ENCODE results near the gene XRRA1.

The XRRA1 gene

GRCh38 chr11:74824285-74824982 lies 124.5 kb downstream of the XRRA1 start:
- no peak for DNase-seq

- DNase-seq = no peak
Measured at GRCh38 chr11:74822170-74822569, 126.7 kb downstream of the XRRA1 start.

GRCh38 chr11:74820763-74821162 lies 128.1 kb downstream of the XRRA1 start:
- no peak for DNase-seq

DNA sequence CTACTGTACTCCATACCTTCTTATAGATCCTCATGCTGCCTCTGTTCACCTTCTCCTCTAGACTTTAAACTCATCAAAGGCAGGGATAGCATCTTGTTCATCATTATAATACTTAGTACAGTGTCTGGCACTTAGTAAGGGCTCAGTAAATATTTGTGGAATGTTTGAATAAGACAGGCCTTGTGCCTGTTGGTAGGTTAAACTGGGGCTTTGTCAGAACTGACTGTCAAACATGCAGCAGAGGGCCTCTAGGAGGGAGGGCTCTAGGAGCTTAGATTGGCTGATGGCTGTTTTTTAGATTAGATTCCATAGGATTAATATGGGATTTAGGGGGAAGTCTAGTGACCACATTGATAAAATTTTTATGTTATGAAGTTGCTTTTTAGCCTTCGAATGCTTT lies 129.5 kb downstream of the XRRA1 start:
- DNase-seq = no peak

GRCh38 chr11:74818283-74818946 lies 130.5 kb downstream of the XRRA1 start:
- DNase-seq = no peak

DNA sequence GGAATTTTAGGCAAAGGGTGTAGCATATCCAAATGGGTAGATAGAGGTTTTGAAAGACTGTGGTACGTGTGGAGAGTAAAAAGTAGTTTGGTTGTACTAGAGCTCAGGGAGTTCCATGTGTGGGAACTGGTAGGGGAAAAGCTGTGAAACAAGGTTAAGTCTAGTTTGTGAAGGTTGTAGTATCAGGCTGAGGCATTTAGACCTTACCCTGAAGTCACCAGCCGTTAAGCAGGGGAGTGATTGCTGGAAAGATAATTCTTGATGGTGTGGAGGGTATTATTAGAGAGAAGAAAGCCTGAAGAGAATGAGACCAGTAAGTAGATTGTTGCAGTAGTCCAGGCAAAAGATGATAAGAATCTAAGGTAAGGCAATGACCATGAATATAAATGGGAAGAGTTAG lies 132.2 kb downstream of the XRRA1 start:
- DNase-seq = no peak

DNA sequence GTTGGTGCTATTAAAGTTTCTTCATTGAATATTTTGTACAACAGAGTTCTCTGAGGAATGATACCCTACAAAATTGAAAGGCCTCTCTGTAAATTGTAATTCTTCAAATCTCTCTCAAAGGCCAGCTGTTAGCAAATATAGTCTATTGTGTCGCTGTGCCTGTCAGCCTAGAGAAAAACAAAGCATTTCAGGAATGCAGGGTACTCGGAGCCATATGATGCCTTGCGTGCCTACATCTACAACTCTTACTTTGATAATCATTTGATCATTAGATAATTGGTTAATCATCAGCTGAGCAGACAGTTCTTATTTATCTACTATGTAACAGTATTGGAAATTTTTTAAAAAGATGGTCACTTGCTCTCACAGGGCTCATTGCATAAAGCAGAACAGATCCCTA lies 132.9 kb downstream of the XRRA1 start:
- no peak for DNase-seq

DNA sequence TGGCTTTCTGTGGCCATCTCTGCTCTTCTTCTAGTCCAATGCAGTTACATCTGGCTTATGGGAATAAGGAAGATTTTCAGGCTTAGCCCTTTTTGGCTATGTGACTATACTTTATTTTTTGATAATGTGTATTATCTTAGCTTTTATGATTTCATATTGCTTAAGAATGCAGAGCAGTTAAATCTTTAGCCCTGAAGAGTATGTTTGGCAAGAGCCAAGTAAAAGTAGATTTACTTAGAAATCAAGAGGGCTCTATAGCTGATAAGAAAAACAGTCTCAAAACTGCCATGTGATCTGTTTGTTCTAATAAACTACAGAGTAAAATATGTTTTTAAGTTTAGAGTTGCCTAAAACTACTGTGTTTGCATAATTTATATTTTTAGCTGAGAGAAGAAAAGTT lies 139.1 kb downstream of the XRRA1 start:
- no peak for DNase-seq

DNA sequence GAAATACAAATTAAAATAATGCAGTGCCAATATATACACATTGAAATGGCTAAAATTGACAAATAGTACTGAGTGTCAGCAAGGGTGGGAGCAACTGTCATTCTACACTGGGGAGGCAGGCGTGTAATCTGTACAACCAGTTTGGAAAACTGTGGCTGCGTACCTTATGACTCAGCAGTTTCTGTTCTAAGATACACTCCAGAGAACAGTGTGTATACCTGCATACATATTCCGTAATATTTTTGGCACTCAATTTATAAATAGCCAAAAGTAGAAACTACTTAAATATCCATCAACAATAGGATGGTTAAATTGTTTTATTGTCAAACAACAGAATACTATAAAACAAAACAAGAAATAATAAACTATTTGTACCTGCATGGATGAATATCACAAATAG lies 142.6 kb downstream of the XRRA1 start:
- no peak for DNase-seq

DNA sequence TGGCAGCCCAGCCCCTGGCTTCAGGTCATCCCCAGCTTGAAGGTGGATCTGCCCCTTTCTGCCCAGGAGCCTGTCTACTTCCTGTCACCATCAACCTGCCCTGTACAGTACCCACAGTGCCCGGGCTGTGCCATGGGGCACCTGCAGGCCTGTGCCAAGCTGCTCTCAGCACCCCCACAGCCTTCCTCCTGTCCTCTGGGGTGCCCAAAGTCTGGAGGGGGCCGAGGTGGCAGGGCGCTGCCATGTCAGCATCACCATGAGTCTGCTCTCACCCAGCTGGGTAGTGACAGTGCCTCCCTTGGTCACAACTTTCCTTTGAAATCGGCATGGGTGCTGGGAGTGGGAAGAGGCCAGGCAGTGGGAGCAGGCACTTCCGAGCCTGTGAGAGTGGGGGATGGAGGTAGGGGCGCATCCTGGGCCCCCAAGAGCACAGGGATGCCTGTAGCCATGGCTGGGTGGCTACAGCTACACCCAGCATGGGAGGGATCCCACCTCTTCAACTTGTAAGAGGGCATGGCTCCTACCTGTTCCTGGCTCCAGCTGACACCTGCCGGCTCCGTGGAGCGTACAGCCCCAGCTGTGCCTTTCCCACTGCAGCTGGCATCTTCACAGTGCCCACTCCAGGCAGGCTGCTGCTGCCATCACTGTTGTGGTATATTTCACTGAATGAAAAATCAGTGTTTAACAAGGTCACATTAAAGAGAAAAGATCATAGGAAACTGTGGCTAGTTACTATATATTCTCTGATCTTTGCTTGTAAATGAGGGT lies 157.4 kb downstream of the XRRA1 start:
- no peak for DNase-seq
